NT2/D1 (cell line): ENCODE measurements around the gene DCLK1.

Experiments used
- SUZ12 ChIP-seq: IDR thresholded peaks from 2 replicates; pipeline ENCODE4 v1.6.1; 2011; ENCODE audit not compliant: insufficient read length, insufficient read depth; ENCODE audit errors: extremely low read depth
- YY1 ChIP-seq: IDR thresholded peaks from 2 replicates; pipeline ENCODE4 v1.6.1; 2011; ENCODE audit not compliant: insufficient read length, insufficient read depth
- ZNF274 ChIP-seq: IDR thresholded peaks from 2 replicates; pipeline ENCODE4 v1.6.1; 2011; ENCODE audit warnings: mild to moderate bottlenecking, low read depth, low read length

- TF ChIP-seq ZNF274 (no peak), YY1 (no peak), SUZ12 (no peak)
Measured at GRCh38 chr13:35722458-35723052, 408.6 kb downstream of the DCLK1 start.
